Myocyte (in vitro differentiated cells): ENCODE measurements around the gene MTREX. TPM values are rescaled to one million over a fixed set of nuclear protein-coding genes. Genes with fewer than 3 reads are reported as not detected.
A peak's percentile ranks its signal among the peaks of the same experiment; 100 is the strongest.

Experiments
- DNase-seq: peaks from one replicate; pipeline ENCODE4 v3.0.0-alpha.2; 2012; ENCODE audit warnings: low read depth
- total RNA-seq: library from RNA; depleted of rRNA; stranded (reverse); fragments of >200 nt; gene quantifications from 2 replicates; pipeline ENCODE4 v1.2.3, GENCODE V29; 2014

MTREX gene
- total RNA-seq, 1 donor from 2014 or later, result 87.7 TPM

GRCh38 chr5:55427157-55427556, 119.4 kb downstream of the MTREX start:
- DNase-seq, result peak; percentile 99

- no peak for DNase-seq
Observed at GRCh38 chr5:55429221-55429612, 121.4 kb downstream of the MTREX start.

GRCh38 chr5:55429613-55430253, 121.9 kb downstream of the MTREX start:
- DNase-seq, result no peak

- no peak for DNase-seq
Observed at GRCh38 chr5:55432549-55432948, 124.8 kb downstream of the MTREX start.

- no peak for DNase-seq
Observed at GRCh38 chr5:55437452-55437851, 129.7 kb downstream of the MTREX start.

GRCh38 chr5:55437859-55438206, 130.0 kb downstream of the MTREX start:
- DNase-seq, result no peak

GRCh38 chr5:55438998-55439397, 131.2 kb downstream of the MTREX start:
- peak; percentile 86 for DNase-seq

GRCh38 chr5:55440188-55440646, 132.4 kb downstream of the MTREX start:
- peak; percentile 59 for DNase-seq

GRCh38 chr5:55441107-55441771, 133.4 kb downstream of the MTREX start:
- DNase-seq, result peak; percentile 70

GRCh38 chr5:55441954-55442353, 134.2 kb downstream of the MTREX start:
- DNase-seq, result no peak

- DNase-seq, result no peak
Observed at GRCh38 chr5:55445791-55446190, 138.0 kb downstream of the MTREX start.

- DNase-seq, result no peak
Observed at GRCh38 chr5:55446640-55447351, 139.0 kb downstream of the MTREX start.

GRCh38 chr5:55450050-55450765, 142.4 kb downstream of the MTREX start:
- DNase-seq, result peak; percentile 52

GRCh38 chr5:55451976-55452375, 144.2 kb downstream of the MTREX start:
- no peak for DNase-seq

- no peak for DNase-seq
Observed at GRCh38 chr5:55453211-55453610, 145.4 kb downstream of the MTREX start.

- DNase-seq, result no peak
Observed at GRCh38 chr5:55454282-55454681, 146.5 kb downstream of the MTREX start.

GRCh38 chr5:55456216-55456895, 148.6 kb downstream of the MTREX start:
- no peak for DNase-seq

GRCh38 chr5:55459572-55459971, 151.8 kb downstream of the MTREX start:
- no peak for DNase-seq

- DNase-seq, result no peak
Observed at GRCh38 chr5:55463613-55464012, 155.8 kb downstream of the MTREX start.

GRCh38 chr5:55467862-55468551, 160.2 kb downstream of the MTREX start:
- peak; percentile 79 for DNase-seq

- DNase-seq, result no peak
Observed at GRCh38 chr5:55469839-55470238, 162.1 kb downstream of the MTREX start.
